ENCODE measurements around the gene SNX5. TPM values are rescaled to one million over a fixed set of nuclear protein-coding genes. Genes with fewer than 3 reads are reported as not detected.

Gene SNX5
- total and polyA plus RNA-seq, 9 of the 15 experiments (the other 6 are each of a cell fraction or from before 2014, with no cell fraction given), result 53.5 to 276 (median 160) TPM

DNA sequence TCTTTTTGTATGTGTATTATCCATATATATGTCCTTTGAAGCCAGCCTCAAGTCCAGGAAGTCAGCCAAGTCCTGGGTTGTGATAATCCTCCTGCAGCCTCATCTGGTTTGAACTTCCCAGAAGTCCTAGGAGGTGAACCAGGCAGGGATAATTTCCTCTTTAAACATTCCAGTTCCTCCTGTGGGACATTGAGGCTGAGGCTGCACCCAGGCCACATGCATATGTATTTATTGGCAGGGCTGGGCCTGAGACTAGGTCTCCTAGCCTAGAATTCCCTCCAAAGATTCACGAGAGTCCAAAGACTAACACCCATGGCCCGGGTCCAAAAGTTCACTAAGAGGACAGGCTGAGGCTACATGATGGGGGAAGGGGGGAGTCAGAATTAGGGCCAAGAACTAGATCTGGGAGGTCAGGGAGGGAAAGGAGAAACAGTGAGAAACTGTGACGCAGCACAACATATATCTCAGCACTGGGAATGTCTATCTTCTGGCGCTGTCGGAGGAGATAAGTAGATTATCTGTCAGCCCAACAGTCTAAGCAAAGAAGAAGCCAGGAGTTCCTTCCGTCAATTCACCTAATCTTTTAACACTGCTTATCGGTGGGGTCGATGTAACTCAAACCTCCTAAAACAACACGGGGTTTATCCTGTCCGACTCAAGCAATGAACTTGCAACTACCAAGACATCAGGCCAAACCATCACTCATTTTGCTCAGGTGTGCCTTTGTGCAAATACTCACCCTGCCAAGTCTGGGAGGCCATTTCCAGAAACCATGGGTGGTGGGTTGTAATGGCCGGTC lies 43.3 kb downstream of the SNX5 start (continued):
- no peak for TF ChIP-seq TRIM25 (IDR thresholded peaks at IDR 0.05; ENCODE audit: borderline replicate concordance)
- no peak for TF ChIP-seq FIP1L1 (IDR thresholded peaks at IDR 0.05; ENCODE audit: low read depth, low read length, poor library complexity, severe bottlenecking)
- TF ChIP-seq, protein P1, sequence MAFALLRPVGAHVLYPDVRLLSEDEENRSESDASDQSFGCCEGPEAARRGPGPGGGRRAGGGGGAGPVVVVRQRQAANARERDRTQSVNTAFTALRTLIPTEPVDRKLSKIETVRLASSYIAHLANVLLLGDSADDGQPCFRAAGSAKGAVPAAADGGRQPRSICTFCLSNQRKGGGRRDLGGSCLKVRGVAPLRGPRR (CRISPR knock-in tag; IDR thresholded peaks at IDR 0.05), result no peak
- TF ChIP-seq, protein P2, sequence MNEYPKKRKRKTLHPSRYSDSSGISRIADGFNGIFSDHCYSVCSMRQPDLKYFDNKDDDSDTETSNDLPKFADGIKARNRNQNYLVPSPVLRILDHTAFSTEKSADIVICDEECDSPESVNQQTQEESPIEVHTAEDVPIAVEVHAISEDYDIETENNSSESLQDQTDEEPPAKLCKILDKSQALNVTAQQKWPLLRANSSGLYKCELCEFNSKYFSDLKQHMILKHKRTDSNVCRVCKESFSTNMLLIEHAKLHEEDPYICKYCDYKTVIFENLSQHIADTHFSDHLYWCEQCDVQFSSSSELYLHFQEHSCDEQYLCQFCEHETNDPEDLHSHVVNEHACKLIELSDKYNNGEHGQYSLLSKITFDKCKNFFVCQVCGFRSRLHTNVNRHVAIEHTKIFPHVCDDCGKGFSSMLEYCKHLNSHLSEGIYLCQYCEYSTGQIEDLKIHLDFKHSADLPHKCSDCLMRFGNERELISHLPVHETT (CRISPR knock-in tag; conservative IDR thresholded peaks at IDR 0.05 in 1 of 2, IDR thresholded peaks at IDR 0.05 in 1 of 2), result peak in 1 of 2 experiments; percentile 65; a peak in 1 of 4 replicates
- TF ChIP-seq ZNF583 (CRISPR knock-in tag; IDR thresholded peaks at IDR 0.05), result 0 out of 2 replicates have a peak, but pooled peaks have one; percentile 64
- TF ChIP-seq CBX2 (IDR thresholded peaks at IDR 0.05; ENCODE audit: insufficient read depth, low read length, poor library complexity, severe bottlenecking), result no peak
- peak; percentile 92 for TF ChIP-seq MTA2 (IDR thresholded peaks at IDR 0.05; ENCODE audit: low read depth)
- TF ChIP-seq RNF219 (CRISPR knock-in tag; IDR thresholded peaks at IDR 0.05), result no peak
- TF ChIP-seq MEF2A (IDR thresholded peaks at IDR 0.05; ENCODE audit: control insufficient read depth, low read depth, low read length), result no peak
- TF ChIP-seq ZSCAN32 (CRISPR knock-in tag; IDR thresholded peaks at IDR 0.05), result no peak
- no peak for TF ChIP-seq RBM34 (IDR thresholded peaks at IDR 0.05; ENCODE audit: borderline replicate concordance, insufficient read depth, low read length)
- no peak for TF ChIP-seq THRA (IDR thresholded peaks at IDR 0.05)
- no peak for TF ChIP-seq HSF4 (CRISPR knock-in tag; IDR thresholded peaks at IDR 0.05; ENCODE audit: borderline replicate concordance)
- peak; percentile 97 for TF ChIP-seq CBFA2T3 (IDR thresholded peaks at IDR 0.05)
- no peak for TF ChIP-seq MCM5 (IDR thresholded peaks at IDR 0.05; ENCODE audit: low read depth)
- TF ChIP-seq ETV1 (tag; conservative IDR thresholded peaks at IDR 0.05; ENCODE audit: low read depth), result no peak
- no peak for TF ChIP-seq BHLHE40 (IDR thresholded peaks at IDR 0.05; ENCODE audit: low read length)
- TF ChIP-seq CHCHD3 (CRISPR knock-in tag; IDR thresholded peaks at IDR 0.05), result no peak
- TF ChIP-seq TFAP4 (CRISPR knock-in tag; IDR thresholded peaks at IDR 0.05; ENCODE audit: borderline replicate concordance), result no peak

Measured in K562 (cell line).